SJCRH30 (cell line): ENCODE measurements around the gene GPATCH8. TPM values are rescaled to one million over a fixed set of nuclear protein-coding genes. Genes with fewer than 3 reads are reported as not detected.

Experiments used
- DNase-seq, 2 experiments: peaks; one replicate each; pipeline ENCODE4 v3.0.0-alpha.2; 2015 to 2020
- H3K27ac ChIP-seq: fragments of 250-450 bp; sonication (Bioruptor Pico); 2 replicates; pipeline ENCODE4 v1.5.1; 2020; ENCODE audit warnings: mild to moderate bottlenecking, moderate library complexity
- H3K27me3 ChIP-seq: fragments of 250-450 bp; sonication (Bioruptor Pico); 2 replicates; pipeline ENCODE4 v1.5.1; 2020; ENCODE audit warnings: mild to moderate bottlenecking, moderate library complexity
- H3K36me3 ChIP-seq: fragments of 250-450 bp; sonication (Bioruptor Pico); 2 replicates; pipeline ENCODE4 v1.5.1; 2020; ENCODE audit warnings: mild to moderate bottlenecking, moderate library complexity
- H3K4me1 ChIP-seq: fragments of 250-450 bp; sonication (Bioruptor Pico); 2 replicates; pipeline ENCODE4 v1.5.1; 2020; ENCODE audit warnings: mild to moderate bottlenecking, moderate library complexity
- H3K4me3 ChIP-seq: fragments of 250-450 bp; sonication (Bioruptor Pico); 2 replicates; pipeline ENCODE4 v1.5.1; 2020; ENCODE audit warnings: mild to moderate bottlenecking, moderate library complexity
- H3K9me3 ChIP-seq: fragments of 250-450 bp; sonication (Bioruptor Pico); replicated peaks from 2 replicates; pipeline ENCODE4 v1.5.1; 2020; ENCODE audit warnings: mild to moderate bottlenecking, moderate library complexity
- total RNA-seq: library from RNA; depleted of rRNA; stranded (reverse); fragments of >200 nt; shearing (Covaris generic); gene quantifications from 2 replicates; pipeline ENCODE4 v1.2.3, GENCODE V29; 2014

The GPATCH8 gene
- total RNA-seq, 1 experiment from 2014 or later, result 24.3 TPM

DNA sequence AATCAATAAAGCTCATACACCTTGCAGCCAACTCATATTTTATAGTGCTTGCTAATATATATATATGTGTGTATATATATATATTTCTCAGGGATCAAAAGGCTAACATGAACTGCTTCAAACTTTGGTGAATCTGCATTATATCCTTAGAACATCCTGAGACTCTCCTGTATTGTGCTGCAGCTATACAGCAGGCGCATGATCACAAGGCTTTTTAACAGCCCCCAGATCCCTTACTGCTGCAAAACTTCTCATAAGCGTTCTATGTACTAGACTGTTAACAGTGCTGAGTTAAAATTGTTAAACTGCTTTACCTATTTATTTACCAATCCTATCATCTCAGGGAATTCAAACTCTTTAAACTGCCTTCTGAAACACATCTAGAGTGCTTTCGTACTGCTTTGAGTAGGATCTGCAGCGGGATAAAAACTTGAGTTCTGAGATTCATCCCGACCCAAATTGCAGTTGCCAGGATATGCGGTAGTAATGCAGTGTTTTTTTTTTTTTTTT lies 1.3 kb downstream of the GPATCH8 start:
- DNase-seq, result peak in 1 of 2 experiments; percentile 27
- Histone ChIP-seq H3K4me3 (peak overlapping the region; percentile 88), H3K27me3 (no peaks in the 10 kb centered on the region), H3K36me3 (peaks cover 10% of the 10 kb centered on the region; the same call in 1 of the 2 replicates), H3K9me3 (no peaks in the 10 kb centered on the region), H3K27ac (no peak overlapping the region), H3K4me1 (peaks cover 3% of the 10 kb centered on the region; the same call in 1 of the 2 replicates)

DNA sequence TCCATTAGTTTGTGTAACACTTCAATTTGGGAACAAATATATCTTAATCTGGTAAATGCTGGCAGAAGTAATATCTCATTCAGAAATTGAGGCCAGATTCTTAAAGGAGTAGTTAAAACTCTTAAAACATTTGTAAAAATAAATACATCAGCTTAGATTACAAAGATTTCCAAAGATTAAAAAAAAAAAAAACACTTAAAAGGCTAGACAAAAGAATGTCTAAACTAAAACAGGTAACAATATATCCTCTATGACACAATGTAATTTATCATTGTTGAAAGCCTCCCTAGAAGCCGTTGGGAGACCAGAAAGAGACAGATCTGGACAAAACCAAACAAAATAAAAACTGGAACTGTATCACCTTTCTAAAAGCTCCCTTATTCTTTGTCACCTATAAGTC lies 3.5 kb downstream of the GPATCH8 start:
- DNase-seq, result no peak

DNA sequence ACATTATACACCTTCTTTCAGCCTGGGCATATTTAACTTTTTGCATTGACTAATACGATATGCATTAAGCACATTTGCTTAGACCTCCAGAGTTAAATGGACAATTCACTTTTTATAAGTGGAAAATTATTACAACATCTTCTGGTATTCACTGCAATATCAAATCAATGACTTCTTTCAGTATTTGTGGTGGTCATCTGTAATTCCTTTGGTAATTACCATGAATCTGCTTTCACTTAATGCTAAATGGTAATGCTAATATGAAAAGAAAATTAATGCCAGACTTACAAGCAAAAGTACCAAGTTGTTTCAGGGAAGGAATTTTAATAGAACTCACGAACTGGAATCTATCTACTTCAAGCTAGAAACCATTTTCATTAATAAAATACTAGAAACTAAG lies 6.4 kb downstream of the GPATCH8 start:
- Histone ChIP-seq H3K27me3 (no peaks in the 10 kb centered on the region), H3K36me3 (peaks cover 13% of the 10 kb centered on the region; the same call in 1 of the 2 replicates), H3K4me3 (no peak overlapping the region), H3K4me1 (peaks cover 3% of the 10 kb centered on the region; the same call in 1 of the 2 replicates), H3K9me3 (no peaks in the 10 kb centered on the region), H3K27ac (no peak overlapping the region)
- DNase-seq, result no peak

More for the DNA sequence above, 3.5 kb downstream of the GPATCH8 start:
- no peak overlapping the region for H3K4me3 ChIP-seq
- no peak overlapping the region for H3K27ac ChIP-seq
- H3K4me1 ChIP-seq, result peaks cover 3% of the 10 kb centered on the region; the same call in 1 of the 2 replicates
- H3K9me3 ChIP-seq, result no peaks in the 10 kb centered on the region
- no peaks in the 10 kb centered on the region for H3K27me3 ChIP-seq
- H3K36me3 ChIP-seq, result peaks cover 13% of the 10 kb centered on the region; the same call in 1 of the 2 replicates

DNA sequence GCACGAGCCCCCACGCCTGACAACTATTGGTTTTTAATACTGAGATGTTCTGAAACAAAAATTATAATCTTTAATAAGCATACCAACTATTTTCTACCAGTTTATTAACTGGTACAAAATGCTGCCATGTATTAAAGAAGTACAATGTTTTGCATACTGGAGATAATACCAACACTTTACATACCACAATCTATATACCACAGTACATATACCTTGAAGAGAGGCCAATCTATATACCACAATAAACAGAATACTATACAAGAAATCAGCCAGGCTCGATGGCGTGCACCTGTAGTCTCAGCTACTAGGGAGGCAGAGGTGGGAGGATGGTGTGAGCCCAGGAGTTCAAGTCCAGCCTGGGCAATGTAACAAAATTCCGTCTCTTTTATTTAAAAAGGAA lies 9.9 kb downstream of the GPATCH8 start:
- Histone ChIP-seq H3K4me3 (no peak overlapping the region), H3K36me3 (peaks cover 28% of the 10 kb centered on the region), H3K27ac (no peak overlapping the region), H3K9me3 (no peaks in the 10 kb centered on the region), H3K27me3 (no peaks in the 10 kb centered on the region), H3K4me1 (no peaks in the 10 kb centered on the region)
- no peak for DNase-seq

DNA sequence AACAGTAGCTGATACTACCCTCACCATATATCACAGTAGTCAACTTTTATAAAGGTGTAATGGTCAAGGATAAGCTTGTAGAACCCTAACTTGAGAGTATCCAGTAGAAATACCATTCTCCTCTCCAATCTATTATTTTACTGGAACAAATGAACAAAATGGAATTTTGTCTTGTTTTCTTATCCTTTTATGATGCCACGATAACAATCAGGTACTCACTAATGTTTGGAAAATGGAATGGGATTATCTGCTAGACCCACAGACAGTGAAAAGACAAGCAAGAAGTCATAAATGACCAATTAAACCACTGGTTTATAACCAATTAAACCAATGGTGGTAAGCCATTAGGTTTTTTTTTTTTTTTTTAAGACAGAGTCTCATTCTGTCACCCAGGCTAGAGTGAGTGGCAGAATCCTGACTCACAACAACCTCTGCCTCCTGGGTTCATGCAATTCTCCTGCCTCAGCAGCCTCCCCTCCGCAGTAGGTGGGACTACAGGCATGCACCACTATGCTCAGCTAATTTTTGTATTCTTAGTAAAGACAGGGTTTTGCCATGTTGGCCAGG lies 10.4 kb downstream of the GPATCH8 start:
- DNase-seq, result no peak
- H3K4me1 ChIP-seq, result no peaks in the 10 kb centered on the region
- peaks cover 27% of the 10 kb centered on the region for H3K36me3 ChIP-seq

DNA sequence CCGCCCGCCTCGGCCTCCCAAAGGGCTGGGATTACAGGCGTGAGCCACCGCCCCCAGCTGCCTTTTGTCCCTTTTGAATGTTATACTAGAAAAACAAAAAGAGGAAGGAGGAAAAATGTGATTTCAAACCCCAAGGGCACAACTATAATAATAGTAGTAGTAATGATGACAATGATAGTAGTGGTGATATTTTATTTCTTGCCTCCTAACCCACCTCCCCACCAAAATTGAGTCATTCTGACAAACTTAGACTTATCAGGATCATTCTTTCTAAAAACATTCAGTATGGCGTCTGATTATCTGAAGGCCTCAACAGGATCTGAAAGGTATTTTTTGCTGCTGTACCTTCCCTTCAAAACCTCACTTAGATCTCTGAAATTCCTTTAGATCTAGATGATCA lies 13.6 kb downstream of the GPATCH8 start:
- no peak for DNase-seq
- no peak overlapping the region for H3K4me3 ChIP-seq
- H3K27me3 ChIP-seq, result no peaks in the 10 kb centered on the region
- H3K9me3 ChIP-seq, result no peaks in the 10 kb centered on the region
- no peak overlapping the region for H3K27ac ChIP-seq
- H3K36me3 ChIP-seq, result peaks cover 28% of the 10 kb centered on the region
- H3K4me1 ChIP-seq, result no peaks in the 10 kb centered on the region

More for the DNA sequence above, 10.4 kb downstream of the GPATCH8 start:
- H3K4me3 ChIP-seq, result no peak overlapping the region
- H3K9me3 ChIP-seq, result no peaks in the 10 kb centered on the region
- no peak overlapping the region for H3K27ac ChIP-seq
- H3K27me3 ChIP-seq, result no peaks in the 10 kb centered on the region

DNA sequence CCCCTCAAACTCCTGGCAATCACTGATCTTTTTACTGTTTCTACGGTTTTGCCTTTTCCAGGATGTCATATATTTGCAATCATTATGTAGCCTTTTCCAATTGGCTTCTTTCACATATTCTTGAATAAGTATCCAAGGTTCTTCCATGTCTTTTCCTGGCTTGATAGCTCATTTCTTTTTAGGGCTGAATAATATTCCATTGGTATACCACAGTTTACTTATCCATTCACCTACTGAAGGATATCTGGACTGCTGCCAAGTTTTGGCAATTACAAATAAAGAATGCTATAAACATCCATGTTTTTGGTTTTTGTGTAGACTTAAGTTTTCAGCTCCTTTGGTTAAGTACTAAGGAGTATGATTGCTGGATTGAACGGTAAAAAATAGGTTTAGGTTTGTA lies 16.0 kb downstream of the GPATCH8 start:
- Histone ChIP-seq H3K4me1 (no peaks in the 10 kb centered on the region), H3K36me3 (peaks cover 34% of the 10 kb centered on the region), H3K27ac (no peak overlapping the region), H3K4me3 (no peak overlapping the region), H3K27me3 (no peaks in the 10 kb centered on the region), H3K9me3 (no peaks in the 10 kb centered on the region)
- peak in 1 of 2 experiments; percentile 13 for DNase-seq

DNA sequence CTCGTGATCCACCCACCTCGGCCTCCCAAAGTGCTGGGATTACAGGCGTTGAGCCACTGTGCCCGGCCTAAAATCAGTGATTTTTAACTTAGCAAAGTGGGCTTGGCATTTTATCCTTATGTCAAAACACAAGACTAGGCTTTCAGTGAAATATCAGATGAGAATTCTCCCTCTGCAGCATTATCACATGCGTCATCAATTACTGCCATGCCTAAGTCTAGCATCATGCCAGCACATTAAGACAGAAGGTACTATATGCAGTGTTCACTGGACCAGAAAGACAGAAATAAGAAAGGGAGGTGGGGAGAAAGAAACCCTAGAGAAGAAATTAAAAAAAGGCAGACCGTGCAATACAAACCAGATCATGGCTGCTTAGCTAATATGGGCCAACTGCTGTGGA lies 29.8 kb downstream of the GPATCH8 start:
- Histone ChIP-seq H3K9me3 (no peaks in the 10 kb centered on the region), H3K36me3 (peaks cover 22% of the 10 kb centered on the region), H3K4me1 (no peaks in the 10 kb centered on the region), H3K4me3 (no peak overlapping the region), H3K27me3 (no peaks in the 10 kb centered on the region), H3K27ac (no peak overlapping the region)
- DNase-seq, result no peak

DNA sequence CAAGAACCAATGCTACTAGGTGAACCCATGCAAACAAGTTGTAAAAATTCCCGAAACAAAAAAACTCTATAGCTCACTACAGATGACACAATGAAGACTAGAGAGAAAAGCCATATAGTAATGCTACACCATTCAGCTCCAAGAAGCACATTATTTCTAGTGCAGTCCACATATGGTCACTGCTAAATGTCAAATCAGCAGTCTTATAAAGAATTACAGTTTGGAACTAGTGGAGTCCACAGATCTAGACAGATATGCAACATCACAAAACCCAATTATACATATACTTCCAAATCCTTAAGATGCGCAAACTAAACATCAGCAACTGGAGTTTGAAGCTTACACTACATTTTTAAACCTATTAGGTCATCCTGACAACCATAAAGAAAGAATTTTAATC lies 33.5 kb downstream of the GPATCH8 start:
- no peaks in the 10 kb centered on the region for H3K27me3 ChIP-seq
- H3K27ac ChIP-seq, result no peak overlapping the region
- no peak for DNase-seq
- H3K9me3 ChIP-seq, result no peaks in the 10 kb centered on the region
- no peaks in the 10 kb centered on the region for H3K4me1 ChIP-seq
- peaks cover 31% of the 10 kb centered on the region for H3K36me3 ChIP-seq
- no peak overlapping the region for H3K4me3 ChIP-seq

DNA sequence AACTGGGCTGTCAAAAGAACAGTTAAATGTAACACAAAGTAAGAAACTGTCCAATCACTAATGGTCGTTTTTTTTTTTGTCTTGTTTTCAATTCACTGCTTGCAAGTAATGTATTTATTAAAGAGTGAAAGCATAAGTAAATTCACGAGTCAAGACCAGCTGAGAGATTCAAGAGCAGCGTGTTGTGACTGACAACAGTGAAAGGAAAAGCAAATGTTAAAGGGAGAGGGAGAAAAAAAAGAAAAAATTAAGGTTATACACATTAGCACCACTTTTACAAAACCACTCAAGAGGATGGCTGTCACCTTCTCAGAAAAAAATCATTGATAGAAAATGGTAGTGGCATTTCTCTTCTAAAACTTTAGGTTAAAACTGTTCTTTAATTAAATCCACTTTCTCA lies 36.1 kb downstream of the GPATCH8 start:
- H3K9me3 ChIP-seq, result no peaks in the 10 kb centered on the region
- no peaks in the 10 kb centered on the region for H3K4me1 ChIP-seq
- H3K4me3 ChIP-seq, result no peak overlapping the region
- peaks cover 22% of the 10 kb centered on the region for H3K36me3 ChIP-seq
- H3K27me3 ChIP-seq, result no peaks in the 10 kb centered on the region
- DNase-seq, result no peak
- no peak overlapping the region for H3K27ac ChIP-seq

DNA sequence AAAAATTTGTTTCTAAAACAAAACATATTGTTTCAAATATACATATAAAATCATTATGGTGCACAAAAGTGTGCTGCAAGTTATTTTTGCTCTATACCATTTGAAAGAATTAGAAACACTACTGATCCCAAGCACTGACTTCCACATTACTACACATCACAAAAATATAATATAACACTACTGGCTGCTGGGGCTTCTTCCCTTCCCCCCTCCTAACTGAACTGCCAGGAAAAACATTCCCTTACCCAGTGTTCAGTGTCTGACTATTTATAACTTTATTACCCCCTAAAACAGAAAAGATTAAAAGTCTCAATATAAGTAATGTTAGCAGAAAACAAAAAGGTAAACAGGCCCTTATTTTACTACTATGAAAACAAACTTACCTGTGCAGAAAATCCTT lies 36.9 kb downstream of the GPATCH8 start:
- Histone ChIP-seq H3K36me3 (peaks cover 22% of the 10 kb centered on the region), H3K27ac (no peak overlapping the region), H3K4me3 (no peak overlapping the region), H3K4me1 (no peaks in the 10 kb centered on the region), H3K27me3 (no peaks in the 10 kb centered on the region), H3K9me3 (no peaks in the 10 kb centered on the region)
- DNase-seq, result no peak

DNA sequence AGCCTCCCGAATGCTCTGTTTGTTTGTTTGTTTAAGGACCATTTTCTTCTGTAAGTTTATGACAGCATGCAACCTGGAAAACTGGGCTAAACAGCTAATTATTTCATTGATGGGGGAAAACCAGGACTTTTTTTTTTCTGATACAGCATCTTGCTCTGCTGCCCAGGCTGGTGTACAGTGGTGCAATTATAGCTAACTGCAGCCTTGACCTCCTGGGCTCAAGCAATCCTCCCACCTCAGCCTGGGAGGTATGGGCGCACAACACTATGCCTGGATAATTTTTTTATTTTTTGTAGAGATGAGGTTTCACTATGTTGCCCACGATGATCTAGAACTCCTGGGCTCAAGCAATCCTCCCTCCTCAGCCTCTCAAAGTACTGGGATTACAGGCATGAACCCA lies 37.3 kb downstream of the GPATCH8 start:
- Histone ChIP-seq H3K4me1 (no peaks in the 10 kb centered on the region), H3K4me3 (no peak overlapping the region), H3K27ac (no peak overlapping the region), H3K27me3 (no peaks in the 10 kb centered on the region), H3K9me3 (no peaks in the 10 kb centered on the region), H3K36me3 (peaks cover 19% of the 10 kb centered on the region)
- DNase-seq, result no peak

DNA sequence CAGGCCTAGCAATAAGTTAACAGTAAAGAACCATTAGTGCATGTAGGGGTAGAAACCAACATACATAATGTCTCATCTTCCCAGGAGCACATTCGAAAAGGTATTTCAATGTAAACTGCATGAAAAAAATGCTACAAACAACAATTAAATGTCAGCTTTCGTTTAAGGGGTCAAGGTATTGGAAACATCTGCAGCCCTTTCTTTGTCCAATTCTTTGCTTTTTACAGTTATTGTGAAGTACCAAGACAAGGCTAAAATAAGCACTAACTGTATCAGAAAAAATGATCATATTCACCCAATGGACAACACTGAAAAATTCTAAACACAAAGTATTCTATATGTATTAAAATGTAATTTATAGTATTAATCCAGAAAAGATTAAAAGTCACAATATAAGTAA lies 37.9 kb downstream of the GPATCH8 start:
- Histone ChIP-seq H3K4me1 (no peaks in the 10 kb centered on the region), H3K9me3 (no peaks in the 10 kb centered on the region), H3K36me3 (peaks cover 15% of the 10 kb centered on the region), H3K27me3 (no peaks in the 10 kb centered on the region), H3K27ac (no peak overlapping the region), H3K4me3 (no peak overlapping the region)
- DNase-seq, result no peak

DNA sequence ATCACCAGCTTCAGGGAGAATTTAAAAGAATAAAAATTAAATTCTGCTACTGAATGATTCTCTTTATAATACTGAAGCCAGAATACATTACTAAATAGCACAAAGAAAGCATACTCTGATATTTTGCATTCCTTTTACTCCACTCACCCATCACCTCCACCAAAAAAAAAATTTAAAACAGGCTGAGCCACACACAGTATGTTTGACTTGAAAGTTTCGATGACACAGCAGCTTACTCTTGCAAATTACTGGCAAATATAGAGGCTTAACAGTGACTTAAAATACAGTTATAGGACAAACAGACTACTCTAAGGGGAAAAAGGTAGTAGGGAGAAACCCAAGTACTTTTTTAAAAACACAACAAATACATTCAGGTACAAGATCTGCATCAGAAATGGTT lies 39.2 kb downstream of the GPATCH8 start:
- Histone ChIP-seq H3K4me1 (no peaks in the 10 kb centered on the region), H3K27ac (no peak overlapping the region), H3K4me3 (no peak overlapping the region), H3K9me3 (no peaks in the 10 kb centered on the region), H3K27me3 (no peaks in the 10 kb centered on the region), H3K36me3 (peaks cover 15% of the 10 kb centered on the region)
- no peak for DNase-seq

DNA sequence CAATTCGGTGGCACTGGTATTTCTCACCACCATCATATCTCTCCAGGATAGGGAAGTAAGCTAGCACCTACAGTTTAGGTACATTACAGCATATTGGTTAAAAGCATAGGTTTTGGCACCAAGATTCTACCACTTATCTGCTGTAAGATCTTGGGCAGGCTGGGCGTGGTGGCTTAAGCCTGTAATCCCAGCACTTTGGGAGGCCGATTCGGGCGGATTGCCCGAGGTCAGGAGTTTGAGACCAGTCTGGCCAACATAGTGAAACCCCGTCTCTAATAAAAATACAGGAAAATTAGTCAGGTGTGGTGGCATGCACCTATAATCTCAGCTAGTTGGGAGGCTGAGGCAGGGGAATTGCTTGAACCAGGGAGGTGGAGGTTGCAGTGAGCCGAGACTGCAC lies 51.4 kb downstream of the GPATCH8 start:
- Histone ChIP-seq H3K9me3 (no peaks in the 10 kb centered on the region), H3K27ac (no peak overlapping the region), H3K27me3 (no peaks in the 10 kb centered on the region), H3K4me3 (no peak overlapping the region), H3K4me1 (0 out of 2 replicates have a peak, but pooled peaks cover 2% of the 10 kb centered on the region), H3K36me3 (peaks cover 5% of the 10 kb centered on the region; the same call in 1 of the 2 replicates)
- no peak for DNase-seq
